Spinal cord (tissue), 10 donors: ENCODE measurements around the gene SND1. TPM values are rescaled to one million over a fixed set of nuclear protein-coding genes. Genes with fewer than 3 reads are reported as not detected.
"Not testable (repeated sequence)": the region's sequence is repeated elsewhere in the genome, so short reads cannot be mapped to it uniquely, and the experiment has no call there.

Experiments
- DNase-seq, 6 donors: peaks; one replicate each; pipeline versions ENCODE4 v3.0.0 to v3.0.0-alpha.2; 2013 to 2015; ENCODE audit warnings: low spot score in 6 of 6, low read depth in 4 of 6
- H3K27ac ChIP-seq: one replicate; pipeline ENCODE4 v1.5.1; 2013; ENCODE audit warnings: low read depth, low read length, control low read depth
- H3K27me3 ChIP-seq: one replicate; pipeline ENCODE4 v1.6.1; 2013; ENCODE audit warnings: low read length; ENCODE audit not compliant: control insufficient read depth, insufficient read depth
- H3K36me3 ChIP-seq: one replicate; pipeline ENCODE4 v1.6.1; 2013; ENCODE audit warnings: low read length; ENCODE audit not compliant: control insufficient read depth, insufficient read depth
- H3K4me1 ChIP-seq: one replicate; pipeline ENCODE4 v1.6.1; 2013; ENCODE audit warnings: low read length; ENCODE audit not compliant: control insufficient read depth, insufficient read depth
- H3K4me3 ChIP-seq: one replicate; pipeline ENCODE4 v1.5.1; 2013; ENCODE audit warnings: low read depth, low read length, control low read depth
- H3K9me3 ChIP-seq: one replicate; pipeline ENCODE4 v1.6.1; 2013; ENCODE audit warnings: low read length; ENCODE audit not compliant: control insufficient read depth, insufficient read depth
- WGBS: methylation state at CpG from one replicate; pipeline ENCODE4 v1.1.5; 2013; ENCODE audit warnings: missing lambda C conversion rate; ENCODE audit not compliant: insufficient coverage; 5-methylcytosine and 5-hydroxymethylcytosine counted together
- polyA plus RNA-seq, 2 donors: library from polyadenylated mRNA; unstranded; fragments of 120-200 nt; gene quantifications; one replicate each; pipeline ENCODE4 v1.2.1, GENCODE V29; 2013; ENCODE audit not compliant: insufficient read length in 2 of 2
- total RNA-seq, 2 donors: library from RNA; depleted of rRNA in 1 of 2; stranded (reverse); fragments of 120-200 nt in 1 of 2; fragments of >200 nt in 1 of 2; gene quantifications; one replicate each; pipeline versions ENCODE4 v1.2.3 to v1.2.4, GENCODE V29; 2013 to 2014
- donor health status: healthy.

SND1 gene
- total and polyA plus RNA-seq, 4 donors, result 72.1 to 125 (median 91.3) TPM

GRCh38 chr7:128103498-128104107, 451.6 kb downstream of the SND1 start:
- H3K4me1 ChIP-seq, result peaks cover 22% of the 10 kb centered on the region
- no peak overlapping the region for H3K27ac ChIP-seq
- H3K9me3 ChIP-seq, result no peaks in the 10 kb centered on the region
- H3K27me3 ChIP-seq, result peaks cover 7% of the 10 kb centered on the region
- H3K36me3 ChIP-seq, result no peaks in the 10 kb centered on the region
- 18% methylated on average over 44 of the region's 44 CpGs for WGBS
- DNase-seq, result peak in 1 of 6 donors; percentile 28
- H3K4me3 ChIP-seq, result peak overlapping the region; percentile 35

- H3K36me3 ChIP-seq, result no peaks in the 10 kb centered on the region
These were observed 452.2 kb downstream of the SND1 start for GRCh38 chr7:128104108-128104742.

GRCh38 chr7:128105228-128106022, 453.4 kb downstream of the SND1 start:
- H3K4me1 ChIP-seq, result peaks cover 22% of the 10 kb centered on the region
- 82% methylated on average over 6 of the region's 11 CpGs for WGBS
- H3K36me3 ChIP-seq, result no peaks in the 10 kb centered on the region
- DNase-seq, result no peak
- peaks cover 7% of the 10 kb centered on the region for H3K27me3 ChIP-seq
- no peaks in the 10 kb centered on the region for H3K9me3 ChIP-seq
- H3K27ac ChIP-seq, result no peak overlapping the region
- no peak overlapping the region for H3K4me3 ChIP-seq

More at GRCh38 chr7:128104108-128104742, 452.2 kb downstream of the SND1 start:
- Histone ChIP-seq H3K9me3 (no peaks in the 10 kb centered on the region), H3K4me1 (peaks cover 22% of the 10 kb centered on the region), H3K27me3 (peaks cover 7% of the 10 kb centered on the region), H3K4me3 (peak overlapping the region; percentile 35), H3K27ac (no peak overlapping the region)
- WGBS, result 3% methylated on average over 59 of the region's 59 CpGs
- peak in 2 of 6 donors; percentile 65 to 68 for DNase-seq

GRCh38 chr7:128106821-128107220, 454.8 kb downstream of the SND1 start:
- no peaks in the 10 kb centered on the region for H3K9me3 ChIP-seq
- no peaks in the 10 kb centered on the region for H3K36me3 ChIP-seq
- DNase-seq, result no peak
- no peak overlapping the region for H3K4me3 ChIP-seq
- peaks cover 7% of the 10 kb centered on the region for H3K27me3 ChIP-seq
- peaks cover 23% of the 10 kb centered on the region for H3K4me1 ChIP-seq
- no peak overlapping the region for H3K27ac ChIP-seq
- WGBS, result no CpG with 5 or more reads among the region's 1 CpG

DNA sequence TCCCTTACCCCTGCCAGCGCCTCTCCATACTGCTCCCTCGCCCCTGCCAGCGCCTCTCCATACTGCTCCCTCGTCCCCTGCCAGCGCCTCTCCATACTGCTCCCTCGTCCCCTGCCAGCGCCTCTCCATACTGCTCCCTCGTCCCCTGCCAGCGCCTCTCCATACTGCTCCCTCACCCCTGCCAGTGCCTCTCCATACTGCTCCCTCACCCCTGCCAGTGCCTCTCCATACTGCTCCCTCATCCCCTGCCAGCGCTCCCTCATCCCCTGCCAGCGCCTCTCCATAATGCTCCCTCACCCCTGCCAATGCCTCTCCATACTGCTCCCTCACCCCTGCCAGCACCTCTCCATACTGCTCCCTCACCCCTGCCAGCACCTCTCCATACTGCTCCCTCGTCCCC, 455.5 kb downstream of the SND1 start:
- not testable (repeated sequence) for H3K9me3 ChIP-seq, H3K27me3 ChIP-seq, H3K27ac ChIP-seq, H3K36me3 ChIP-seq, H3K4me3 ChIP-seq, DNase-seq
- H3K4me1 ChIP-seq, result peaks cover 30% of the 10 kb centered on the region
- WGBS, result 84% methylated on average over 5 of the region's 12 CpGs

DNA sequence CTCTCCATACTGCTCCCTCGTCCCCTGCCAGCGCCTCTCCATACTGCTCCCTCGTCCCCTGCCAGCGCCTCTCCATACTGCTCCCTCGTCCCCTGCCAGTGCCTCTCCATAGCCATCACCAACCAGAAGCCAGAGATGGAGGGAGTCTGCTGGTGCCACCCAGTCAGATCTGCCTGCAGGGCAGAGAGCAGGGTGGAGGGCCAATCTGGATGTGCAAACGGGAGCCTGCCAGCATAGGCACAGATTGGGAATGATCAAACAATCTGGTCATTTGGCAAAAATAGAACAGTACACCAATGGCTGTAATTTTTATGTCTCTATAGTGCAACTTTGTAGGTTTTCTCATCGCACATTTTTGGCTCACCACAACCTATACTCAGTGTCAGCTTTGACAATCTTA, 456.1 kb downstream of the SND1 start:
- H3K9me3 ChIP-seq, result no peaks in the 10 kb centered on the region
- WGBS, result 81% methylated on average over 2 of the region's 7 CpGs
- no peak overlapping the region for H3K27ac ChIP-seq
- no peaks in the 10 kb centered on the region for H3K36me3 ChIP-seq
- DNase-seq, result peak in 2 of 6 donors; percentile 50 to 85
- no peak overlapping the region for H3K4me3 ChIP-seq
- peaks cover 36% of the 10 kb centered on the region for H3K4me1 ChIP-seq
- H3K27me3 ChIP-seq, result peaks cover 7% of the 10 kb centered on the region

GRCh38 chr7:128108641-128109423, 456.8 kb downstream of the SND1 start:
- Histone ChIP-seq H3K9me3 (no peaks in the 10 kb centered on the region), H3K4me3 (no peak overlapping the region), H3K4me1 (peaks cover 29% of the 10 kb centered on the region), H3K27me3 (peaks cover 4% of the 10 kb centered on the region), H3K36me3 (no peaks in the 10 kb centered on the region), H3K27ac (no peak overlapping the region)
- WGBS, result 89% methylated on average over 7 of the region's 11 CpGs
- DNase-seq, result peak in 1 of 6 donors; percentile 30

- H3K27ac ChIP-seq, DNase-seq, H3K9me3 ChIP-seq, H3K27me3 ChIP-seq, H3K36me3 ChIP-seq, H3K4me3 ChIP-seq: not testable (repeated sequence)
- WGBS, result 88% methylated on average over 6 of the region's 12 CpGs
- peaks cover 22% of the 10 kb centered on the region for H3K4me1 ChIP-seq
These were observed 457.5 kb downstream of the SND1 start for GRCh38 chr7:128109424-128109969.
